ENCODE results near the gene SNAPC2. TPM values are rescaled to one million over a fixed set of nuclear protein-coding genes. Genes with fewer than 3 reads are reported as not detected.

The SNAPC2 gene
- total RNA-seq, 1 experiment from 2014 or later: 24.1 TPM

GRCh38 chr19:7908078-7908699, 11.9 kb upstream of the SNAPC2 start:
- TF ChIP-seq, protein P1, sequence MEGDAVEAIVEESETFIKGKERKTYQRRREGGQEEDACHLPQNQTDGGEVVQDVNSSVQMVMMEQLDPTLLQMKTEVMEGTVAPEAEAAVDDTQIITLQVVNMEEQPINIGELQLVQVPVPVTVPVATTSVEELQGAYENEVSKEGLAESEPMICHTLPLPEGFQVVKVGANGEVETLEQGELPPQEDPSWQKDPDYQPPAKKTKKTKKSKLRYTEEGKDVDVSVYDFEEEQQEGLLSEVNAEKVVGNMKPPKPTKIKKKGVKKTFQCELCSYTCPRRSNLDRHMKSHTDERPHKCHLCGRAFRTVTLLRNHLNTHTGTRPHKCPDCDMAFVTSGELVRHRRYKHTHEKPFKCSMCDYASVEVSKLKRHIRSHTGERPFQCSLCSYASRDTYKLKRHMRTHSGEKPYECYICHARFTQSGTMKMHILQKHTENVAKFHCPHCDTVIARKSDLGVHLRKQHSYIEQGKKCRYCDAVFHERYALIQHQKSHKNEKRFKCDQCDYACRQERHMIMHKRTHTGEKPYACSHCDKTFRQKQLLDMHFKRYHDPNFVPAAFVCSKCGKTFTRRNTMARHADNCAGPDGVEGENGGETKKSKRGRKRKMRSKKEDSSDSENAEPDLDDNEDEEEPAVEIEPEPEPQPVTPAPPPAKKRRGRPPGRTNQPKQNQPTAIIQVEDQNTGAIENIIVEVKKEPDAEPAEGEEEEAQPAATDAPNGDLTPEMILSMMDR (IDR thresholded peaks at IDR 0.05; ENCODE audit: unreplicated experiment): no peak
- H3K36me3 Mint-ChIP-seq (ENCODE audit: insufficient read depth, unreplicated experiment): peaks cover 34% of the 10 kb centered on the region
- DNase-seq (ENCODE audit: unreplicated experiment): no peak
- no peak overlapping the region for H3K27ac Mint-ChIP-seq (ENCODE audit: low read depth, unreplicated experiment)
- no TSS peak for BruUV-seq (replicated peaks)
- no peak overlapping the region for H3K4me3 Mint-ChIP-seq (ENCODE audit: unreplicated experiment)
- POLR2A ChIA-PET: interaction anchor here (0.7 kb wide), 1 partner anchor 9 kb away, joined by 6 read pairs; no protein-coding TSS in a partner anchor
- intact Hi-C loops (cut with micrococcal nuclease): no loop called here
- no peaks in the 10 kb centered on the region for H3K27me3 Mint-ChIP-seq (ENCODE audit: insufficient read depth, unreplicated experiment)
- CTCF ChIA-PET: interaction anchor here (0.8 to 1.1 kb wide), 3 partner anchors 14 to 55 kb away, joined by 3 to 5 read pairs (median 4); partner anchors contain the start of gene TIMM44
- H3K9me3 Mint-ChIP-seq (ENCODE audit: unreplicated experiment): no peaks in the 10 kb centered on the region
- H3K4me1 Mint-ChIP-seq (ENCODE audit: insufficient read depth, unreplicated experiment): peaks cover 22% of the 10 kb centered on the region

DNA sequence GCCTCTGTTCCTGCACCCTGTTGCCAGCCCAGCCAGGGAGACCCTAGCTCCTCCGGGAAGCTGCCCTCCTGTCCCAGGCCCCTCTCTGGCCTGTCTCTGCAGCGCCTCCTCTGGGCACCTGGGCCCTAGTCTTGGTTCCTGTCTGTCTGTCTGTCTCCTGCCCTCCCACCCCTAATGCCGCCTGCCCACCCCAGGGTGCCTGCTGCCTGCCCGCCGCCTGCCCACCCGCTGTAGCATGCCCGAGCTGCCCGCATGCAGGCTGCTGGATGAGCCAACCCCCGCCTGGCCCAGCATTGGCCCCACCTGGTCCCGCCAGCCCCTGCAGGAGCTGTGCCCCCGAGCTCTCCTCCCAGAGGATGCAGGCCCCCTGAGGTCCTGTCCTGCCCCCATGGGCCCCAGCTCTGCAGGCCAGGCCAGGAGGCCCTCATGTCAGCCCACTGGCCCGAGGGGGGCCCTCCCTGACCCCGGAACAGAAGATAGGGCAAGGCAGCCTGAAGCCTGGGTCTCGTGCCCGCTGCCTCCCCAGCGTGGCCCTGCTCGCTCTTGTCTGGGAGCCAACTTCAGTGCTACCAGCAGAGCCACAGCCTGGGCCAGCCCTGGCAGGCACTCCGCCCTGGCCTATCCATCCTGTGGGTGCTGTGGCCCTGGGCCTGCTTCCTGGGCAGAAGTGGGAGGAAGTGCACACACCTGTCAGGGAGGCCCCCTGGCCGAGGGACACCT, 11.2 kb upstream of the SNAPC2 start:
- ChIA-PET CTCF (interaction anchor here (0.8 to 1.1 kb wide), 2 partner anchors 14 to 35 kb away, joined by 4 to 5 read pairs; partner anchors contain the start of gene TIMM44), POLR2A (interaction anchor here (0.6 to 0.7 kb wide), 2 partner anchors 9 to 17 kb away, joined by 3 to 6 read pairs; partner anchors contain the start of gene CTXN1)
- Mint-ChIP-seq H3K27me3 (ENCODE audit: insufficient read depth, unreplicated experiment) (no peaks in the 10 kb centered on the region), H3K4me1 (ENCODE audit: insufficient read depth, unreplicated experiment) (peaks cover 22% of the 10 kb centered on the region), H3K4me3 (ENCODE audit: unreplicated experiment) (no peak overlapping the region), H3K36me3 (ENCODE audit: insufficient read depth, unreplicated experiment) (peaks cover 35% of the 10 kb centered on the region), H3K27ac (ENCODE audit: low read depth, unreplicated experiment) (no peak overlapping the region), H3K9me3 (ENCODE audit: unreplicated experiment) (no peaks in the 10 kb centered on the region)
- TF ChIP-seq, protein P1 (IDR thresholded peaks at IDR 0.05; ENCODE audit: unreplicated experiment): no peak
- no peak for DNase-seq (ENCODE audit: unreplicated experiment)
- no TSS peak for BruUV-seq (replicated peaks)
- intact Hi-C loops (cut with micrococcal nuclease): no loop called here

DNA sequence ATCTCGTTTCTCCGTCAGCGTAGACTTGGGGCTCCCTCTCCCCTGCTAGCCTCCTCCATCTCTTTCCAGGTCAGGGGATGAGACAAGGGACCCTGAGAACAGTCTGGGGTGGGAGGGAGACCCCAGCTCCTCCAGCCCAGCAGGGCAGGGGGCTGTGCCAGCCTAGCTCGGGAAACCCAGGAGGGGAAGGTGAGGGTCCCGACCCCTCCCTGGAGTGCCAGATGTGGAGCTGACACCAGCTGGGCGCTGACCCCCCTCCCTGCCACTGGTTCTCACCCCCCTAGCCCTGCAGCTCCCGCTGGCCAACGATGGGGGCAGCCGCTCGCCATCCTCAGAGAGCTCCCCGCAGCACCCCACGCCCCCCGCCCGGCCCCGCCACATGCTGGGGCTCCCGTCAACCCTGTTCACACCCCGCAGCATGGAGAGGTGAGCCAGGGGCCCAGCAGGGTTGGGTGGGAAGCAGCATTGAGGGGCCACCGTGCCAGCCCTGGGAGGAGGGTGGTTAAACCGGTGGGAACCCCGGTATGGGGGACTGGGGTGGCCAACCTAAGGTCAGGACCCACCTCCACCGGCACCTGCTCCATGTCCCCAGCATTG, 10.6 kb upstream of the SNAPC2 start:
- no peak for DNase-seq (ENCODE audit: unreplicated experiment)
- intact Hi-C loops (cut with micrococcal nuclease): no loop called here
- H3K36me3 Mint-ChIP-seq (ENCODE audit: insufficient read depth, unreplicated experiment): peaks cover 35% of the 10 kb centered on the region
- TF ChIP-seq, protein P1 (IDR thresholded peaks at IDR 0.05; ENCODE audit: unreplicated experiment): no peak
- H3K27me3 Mint-ChIP-seq (ENCODE audit: insufficient read depth, unreplicated experiment): no peaks in the 10 kb centered on the region
- no peak overlapping the region for H3K27ac Mint-ChIP-seq (ENCODE audit: low read depth, unreplicated experiment)
- ChIA-PET POLR2A (interaction anchor here (0.6 to 1.3 kb wide), 2 partner anchors 10 to 17 kb away, joined by 3 to 5 read pairs; partner anchors contain the start of genes CTXN1 and SNAPC2), CTCF (interaction anchor here (0.6 kb wide), 1 partner anchor 337 kb away, joined by 4 read pairs; no protein-coding TSS in a partner anchor)
- H3K4me3 Mint-ChIP-seq (ENCODE audit: unreplicated experiment): no peak overlapping the region
- no TSS peak for BruUV-seq (replicated peaks)
- peaks cover 22% of the 10 kb centered on the region for H3K4me1 Mint-ChIP-seq (ENCODE audit: insufficient read depth, unreplicated experiment)
- no peaks in the 10 kb centered on the region for H3K9me3 Mint-ChIP-seq (ENCODE audit: unreplicated experiment)

Data from MCF 10A (cell line).